GM12891 (cell line): ENCODE results near the gene GMPPA.

ENCODE experiments used
- POLR2A ChIP-seq: IDR thresholded peaks from 2 replicates; pipeline ENCODE4 v1.6.1; 2011; ENCODE audit warnings: low read depth, low read length, control low read depth
- POLR2AphosphoS5 ChIP-seq: IDR thresholded peaks from 2 replicates; pipeline ENCODE4 v1.6.1; 2011; ENCODE audit warnings: low read depth, low read length, control low read depth
- TAF1 ChIP-seq: IDR thresholded peaks from 2 replicates; pipeline ENCODE4 v1.6.1; 2011; ENCODE audit warnings: low read depth, low read length, control low read depth

- TF ChIP-seq POLR2A (no peak), POLR2AphosphoS5 (no peak), TAF1 (no peak)
These were observed 3.9 kb downstream of the GMPPA start for GRCh38 chr2:219502618-219503017.
